WTC11 (cell line): ENCODE data around the gene XPOT. TPM values are rescaled to one million over a fixed set of nuclear protein-coding genes. Genes with fewer than 3 reads are reported as not detected.

Source experiments
- ATAC-seq: fragments of 200-7000 bp; cut with Tn5 transposase; 2 replicates; pipeline ENCODE4 v1.10.0; 2021; ENCODE audit warnings: mild to moderate bottlenecking, moderate library complexity
- CTCF ChIA-PET: fragments of 300-600 bp; sonication (Branson Sonifier 250); formaldehyde crosslinking; loops from one replicate; lab custom pipeline; 2021; ENCODE audit warnings: antibody characterized with exemption; lab: Charles Lee
- POLR2A ChIA-PET: fragments of 350-600 bp; sonication (Branson Sonifier 250); formaldehyde crosslinking; loops from one replicate; lab custom pipeline; 2021; ENCODE audit warnings: antibody characterized with exemption; lab: Charles Lee
- DNase-seq: peaks from one replicate; pipeline ENCODE4 v3.0.0; 2021; ENCODE audit warnings: low spot score
- H3K27ac Mint-ChIP-seq: 2 replicates; pipeline ENCODE4 v1.8.0; 2021; ENCODE audit warnings: mixed read lengths
- H3K27me3 Mint-ChIP-seq: 2 replicates; pipeline ENCODE4 v1.8.0; 2021; ENCODE audit warnings: low read depth, mild to moderate bottlenecking, moderate library complexity, mixed read lengths
- H3K36me3 Mint-ChIP-seq: 2 replicates; pipeline ENCODE4 v1.8.0; 2021; ENCODE audit warnings: mixed read lengths
- H3K4me1 Mint-ChIP-seq: 2 replicates; pipeline ENCODE4 v1.8.0; 2022; ENCODE audit warnings: mixed read lengths
- H3K4me3 Mint-ChIP-seq: 2 replicates; pipeline ENCODE4 v1.8.0; 2021; ENCODE audit warnings: mild to moderate bottlenecking, moderate library complexity, mixed read lengths
- H3K9me3 Mint-ChIP-seq: 2 replicates; pipeline ENCODE4 v1.8.0; 2021; ENCODE audit warnings: mixed read lengths
- ATF1 ChIP-seq: sonication (generic); formaldehyde crosslinking; IDR thresholded peaks from 2 replicates; pipeline ENCODE4 v1.8.1; 2023; ENCODE audit warnings: mild to moderate bottlenecking, moderate library complexity, missing genetic modification reagents
- E2F4 ChIP-seq: sonication (generic); formaldehyde crosslinking; IDR thresholded peaks from 2 replicates; pipeline ENCODE4 v1.8.1; 2022; ENCODE audit warnings: low read depth, mild to moderate bottlenecking, moderate library complexity, missing genetic modification reagents, borderline replicate concordance
- E2F5 ChIP-seq: sonication (generic); formaldehyde crosslinking; IDR thresholded peaks from 2 replicates; pipeline ENCODE4 v1.8.1; 2022; ENCODE audit warnings: mild to moderate bottlenecking, moderate library complexity, missing genetic modification reagents
- ERG ChIP-seq: fragments of 250-450 bp; sonication (Bioruptor Pico); IDR thresholded peaks from 2 replicates; pipeline ENCODE4 v1.8.0; 2021; ENCODE audit warnings: mild to moderate bottlenecking
- GRHL2 ChIP-seq: fragments of 250-450 bp; sonication (Bioruptor Pico); IDR thresholded peaks from 2 replicates; pipeline ENCODE4 v1.8.0; 2022; ENCODE audit warnings: mild to moderate bottlenecking, moderate library complexity; ENCODE audit not compliant: insufficient replicate concordance, severe bottlenecking
- GTF2I ChIP-seq: fragments of 250-450 bp; sonication (Bioruptor Pico); conservative IDR thresholded peaks from 2 replicates; pipeline ENCODE4 v1.4.0; 2021; ENCODE audit warnings: mild to moderate bottlenecking
- NFYB ChIP-seq: sonication (generic); formaldehyde crosslinking; conservative IDR thresholded peaks from 2 replicates; pipeline ENCODE4 v1.8.0; 2022; ENCODE audit warnings: low read depth, missing genetic modification reagents
- NR1H2 ChIP-seq: sonication (generic); formaldehyde crosslinking; IDR thresholded peaks from 2 replicates; pipeline ENCODE4 v1.9.0; 2021; ENCODE audit warnings: mild to moderate bottlenecking, moderate library complexity, missing genetic modification reagents
- OVOL2 ChIP-seq: fragments of 250-450 bp; sonication (Bioruptor Pico); IDR thresholded peaks from 2 replicates; pipeline ENCODE4 v1.9.0; 2021; ENCODE audit warnings: mild to moderate bottlenecking, borderline replicate concordance
- PREB ChIP-seq: sonication (generic); formaldehyde crosslinking; IDR thresholded peaks from 2 replicates; pipeline ENCODE4 v1.8.1; 2022; ENCODE audit warnings: mild to moderate bottlenecking, missing genetic modification reagents, moderate library complexity, borderline replicate concordance
- PRRX2 ChIP-seq: fragments of 250-450 bp; sonication (Bioruptor Pico); IDR thresholded peaks from 2 replicates; pipeline ENCODE4 v1.8.0; 2021; ENCODE audit warnings: mild to moderate bottlenecking
- RELA ChIP-seq: sonication (generic); formaldehyde crosslinking; IDR thresholded peaks from 2 replicates; pipeline ENCODE4 v1.8.1; 2022; ENCODE audit warnings: missing genetic modification reagents, mild to moderate bottlenecking, borderline replicate concordance
- RORB ChIP-seq: fragments of 250-450 bp; sonication (Bioruptor Pico); IDR thresholded peaks from 2 replicates; pipeline ENCODE4 v1.9.0; 2021; ENCODE audit warnings: mild to moderate bottlenecking
- SMAD3 ChIP-seq: sonication (generic); formaldehyde crosslinking; IDR thresholded peaks from 2 replicates; pipeline ENCODE4 v1.8.0; 2022; ENCODE audit warnings: missing genetic modification reagents, mild to moderate bottlenecking, borderline replicate concordance
- SP1 ChIP-seq: sonication (generic); formaldehyde crosslinking; conservative IDR thresholded peaks from 2 replicates; pipeline ENCODE4 v1.8.1; 2022; ENCODE audit warnings: missing genetic modification reagents
- TEAD4 ChIP-seq: sonication (generic); formaldehyde crosslinking; IDR thresholded peaks from 2 replicates; pipeline ENCODE4 v1.8.0; 2022; ENCODE audit warnings: mild to moderate bottlenecking, missing genetic modification reagents
- USF1 ChIP-seq: sonication (generic); formaldehyde crosslinking; IDR thresholded peaks from 2 replicates; pipeline ENCODE4 v1.8.0; 2022; ENCODE audit warnings: mild to moderate bottlenecking, missing genetic modification reagents
- ZBTB21 ChIP-seq: sonication (generic); formaldehyde crosslinking; IDR thresholded peaks from 2 replicates; pipeline ENCODE4 v1.8.1; 2023; ENCODE audit warnings: mild to moderate bottlenecking, missing genetic modification reagents, borderline replicate concordance
- ZBTB43 ChIP-seq: sonication (generic); formaldehyde crosslinking; IDR thresholded peaks from 2 replicates; pipeline ENCODE4 v1.8.1; 2023; ENCODE audit warnings: mild to moderate bottlenecking, missing genetic modification reagents
- ZMAT4 ChIP-seq: fragments of 250-450 bp; sonication (Bioruptor Pico); IDR thresholded peaks from 2 replicates; pipeline ENCODE4 v1.9.0; 2021; ENCODE audit warnings: mild to moderate bottlenecking
- ZNF138 ChIP-seq: sonication (generic); formaldehyde crosslinking; conservative IDR thresholded peaks from 2 replicates; pipeline ENCODE4 v1.8.1; 2022; ENCODE audit warnings: mild to moderate bottlenecking, moderate library complexity, missing genetic modification reagents
- ZNF219 ChIP-seq: sonication (generic); formaldehyde crosslinking; IDR thresholded peaks from 2 replicates; pipeline ENCODE4 v1.8.0; 2023; ENCODE audit warnings: missing genetic modification reagents, mild to moderate bottlenecking, borderline replicate concordance
- ZNF281 ChIP-seq: sonication (generic); formaldehyde crosslinking; IDR thresholded peaks from 2 replicates; pipeline ENCODE4 v1.8.0; 2023; ENCODE audit warnings: mild to moderate bottlenecking, missing genetic modification reagents
- ZNF317 ChIP-seq: sonication (generic); formaldehyde crosslinking; IDR thresholded peaks from 2 replicates; pipeline ENCODE4 v1.8.1; 2023; ENCODE audit warnings: low read depth, mild to moderate bottlenecking, moderate library complexity, missing genetic modification reagents, borderline replicate concordance
- ZNF423 ChIP-seq: fragments of 250-450 bp; sonication (Bioruptor Pico); IDR thresholded peaks from 2 replicates; pipeline ENCODE4 v2.1.2; 2022; ENCODE audit warnings: mild to moderate bottlenecking, moderate library complexity
- total RNA-seq: library from RNA; stranded (reverse); gene quantifications from 3 replicates; pipeline ENCODE4 v1.2.3, GENCODE V29; 2021

The XPOT gene
- total RNA-seq, 1 experiment from 2014 or later: 134 TPM

GRCh38 chr12:64494998-64495729, 91.0 kb downstream of the XPOT start:
- no peak for DNase-seq
- Mint-ChIP-seq H3K4me1 (no peaks in the 10 kb centered on the region), H3K27ac (no peak overlapping the region), H3K27me3 (no peaks in the 10 kb centered on the region), H3K9me3 (no peaks in the 10 kb centered on the region), H3K36me3 (peaks cover 43% of the 10 kb centered on the region), H3K4me3 (no peak overlapping the region)
- TF ChIP-seq SP1 (no peak), E2F4 (CRISPR knock-in tag) (no peak), ZBTB21 (CRISPR knock-in tag) (no peak), PREB (CRISPR knock-in tag) (no peak), ZBTB43 (CRISPR knock-in tag) (no peak), SMAD3 (CRISPR knock-in tag) (no peak), USF1 (CRISPR knock-in tag) (no peak), ZNF423 (CRISPR knock-in tag) (no peak), ZNF138 (CRISPR knock-in tag) (no peak), ZNF219 (CRISPR knock-in tag) (no peak), TEAD4 (CRISPR knock-in tag) (no peak), NR1H2 (CRISPR knock-in tag) (no peak), GTF2I (CRISPR knock-in tag) (no peak)
- ChIA-PET POLR2A (no interaction called here), CTCF (no interaction called here)
- no peak for ATAC-seq

- peaks cover 39% of the 10 kb centered on the region for H3K36me3 Mint-ChIP-seq
- DNase-seq (no peak), ATAC-seq (no peak)
- H3K27me3 Mint-ChIP-seq: no peaks in the 10 kb centered on the region
- no peaks in the 10 kb centered on the region for H3K9me3 Mint-ChIP-seq
- no peaks in the 10 kb centered on the region for H3K4me1 Mint-ChIP-seq
- CTCF ChIA-PET: no interaction called here
- no peak overlapping the region for H3K27ac Mint-ChIP-seq
- POLR2A ChIA-PET: no interaction called here
- H3K4me3 Mint-ChIP-seq: no peak overlapping the region
- TF ChIP-seq OVOL2 (no peak), ZNF423 (CRISPR knock-in tag) (no peak), RELA (CRISPR knock-in tag) (no peak), PRRX2 (CRISPR knock-in tag) (no peak), TEAD4 (CRISPR knock-in tag) (no peak), RORB (CRISPR knock-in tag) (no peak), ZMAT4 (CRISPR knock-in tag) (no peak), ZNF219 (CRISPR knock-in tag) (no peak), ZNF281 (CRISPR knock-in tag) (no peak), NFYB (CRISPR knock-in tag) (no peak), ZNF317 (CRISPR knock-in tag) (no peak), E2F5 (CRISPR knock-in tag) (no peak), ATF1 (no peak), ERG (CRISPR knock-in tag) (no peak), GRHL2 (no peak)
Measured at GRCh38 chr12:64496839-64497400, 92.7 kb downstream of the XPOT start.
